Ascending aorta (tissue), 2 donors: ENCODE results near the gene PDE4B. TPM values are rescaled to one million over a fixed set of nuclear protein-coding genes. Genes with fewer than 3 reads are reported as not detected.

Experiments used
- DNase-seq, 2 donors: peaks; one replicate each; pipeline ENCODE4 v3.0.0-alpha.2; 2019; ENCODE audit warnings: low spot score in 2 of 2
- H3K27ac ChIP-seq, 2 donors: fragments of 200-600 bp; sonication (generic); one replicate each; pipeline ENCODE4 v1.5.1; 2016 to 2017; ENCODE audit warnings: mild to moderate bottlenecking in 1 of 2
- H3K27me3 ChIP-seq: fragments of 200-600 bp; sonication (generic); one replicate; pipeline ENCODE4 v1.5.1; 2017
- H3K36me3 ChIP-seq, 2 donors: fragments of 200-600 bp; sonication (generic); one replicate each; pipeline ENCODE4 v1.5.1; 2016
- H3K4me1 ChIP-seq, 2 donors: fragments of 200-600 bp; sonication (generic); one replicate each; pipeline ENCODE4 v1.5.1; 2016 to 2017; ENCODE audit warnings: mild to moderate bottlenecking in 1 of 2
- H3K4me3 ChIP-seq, 2 donors: fragments of 200-600 bp; sonication (generic); one replicate each; pipeline ENCODE4 v1.5.1; 2016 to 2017; ENCODE audit warnings: mild to moderate bottlenecking in 1 of 2
- H3K9me3 ChIP-seq, 2 donors: fragments of 200-600 bp; sonication (generic); one replicate each; pipeline ENCODE4 v1.5.1; 2016
- intact Hi-C: fragments of 100-400 bp; cut with DNase I; formaldehyde crosslinking; loops from one replicate; pipeline ENCODE4 v1.15.1; 2023
- total RNA-seq: library from RNA; depleted of rRNA; stranded (reverse); fragments of >200 nt; gene quantifications from one replicate; pipeline ENCODE4 v1.1.0, GENCODE V29; 2016
- TF ChIP-seq, protein P1 (sequence below), 3 experiments: fragments of 200-600 bp in 2 of 3; fragments of 450-650 bp in 1 of 3; sonication (generic) in 2 of 3; IDR thresholded peaks; one replicate each; pipeline ENCODE4 v1.5.1; 2016 to 2019; ENCODE audit warnings: antibody characterized with exemption in 3 of 3, mild to moderate bottlenecking in 1 of 3, moderate library complexity in 1 of 3

The PDE4B gene
- total RNA-seq, 1 donor from 2014 or later, result 4.5 TPM

DNA sequence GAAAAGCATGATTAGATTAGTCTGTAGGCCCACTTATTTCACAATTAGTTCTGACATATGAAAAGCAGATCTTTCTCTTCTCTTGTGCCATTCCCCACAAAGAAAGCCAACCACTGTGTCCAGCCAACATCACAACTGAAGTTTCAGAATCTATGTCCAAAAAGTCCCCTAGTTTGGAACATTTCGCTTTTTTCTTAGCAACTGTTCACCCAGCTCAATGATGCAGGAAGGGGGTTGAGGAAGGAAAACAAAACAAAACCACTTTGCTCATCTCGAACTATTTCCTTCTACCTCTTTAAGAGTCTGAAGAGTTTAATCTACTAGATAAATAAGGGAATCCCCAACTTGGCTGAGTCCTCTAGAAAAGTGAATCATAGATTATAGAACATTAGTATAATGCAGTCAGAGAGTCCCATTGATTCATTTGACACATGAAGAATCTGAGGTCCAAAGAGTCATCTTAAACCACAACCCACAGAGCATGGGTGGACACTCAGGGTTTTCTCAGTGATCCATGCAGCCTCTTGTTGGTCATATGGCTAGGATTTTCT is 581.9 kb downstream of the PDE4B start:
- H3K27ac ChIP-seq, result peak overlapping the region in 1 of 2 donors; percentile 9
- no peak for DNase-seq
- peaks cover 0 to 6% of the 10 kb centered on the region in 2 donors for H3K36me3 ChIP-seq
- H3K27me3 ChIP-seq, result no peaks in the 10 kb centered on the region
- TF ChIP-seq, protein P1, sequence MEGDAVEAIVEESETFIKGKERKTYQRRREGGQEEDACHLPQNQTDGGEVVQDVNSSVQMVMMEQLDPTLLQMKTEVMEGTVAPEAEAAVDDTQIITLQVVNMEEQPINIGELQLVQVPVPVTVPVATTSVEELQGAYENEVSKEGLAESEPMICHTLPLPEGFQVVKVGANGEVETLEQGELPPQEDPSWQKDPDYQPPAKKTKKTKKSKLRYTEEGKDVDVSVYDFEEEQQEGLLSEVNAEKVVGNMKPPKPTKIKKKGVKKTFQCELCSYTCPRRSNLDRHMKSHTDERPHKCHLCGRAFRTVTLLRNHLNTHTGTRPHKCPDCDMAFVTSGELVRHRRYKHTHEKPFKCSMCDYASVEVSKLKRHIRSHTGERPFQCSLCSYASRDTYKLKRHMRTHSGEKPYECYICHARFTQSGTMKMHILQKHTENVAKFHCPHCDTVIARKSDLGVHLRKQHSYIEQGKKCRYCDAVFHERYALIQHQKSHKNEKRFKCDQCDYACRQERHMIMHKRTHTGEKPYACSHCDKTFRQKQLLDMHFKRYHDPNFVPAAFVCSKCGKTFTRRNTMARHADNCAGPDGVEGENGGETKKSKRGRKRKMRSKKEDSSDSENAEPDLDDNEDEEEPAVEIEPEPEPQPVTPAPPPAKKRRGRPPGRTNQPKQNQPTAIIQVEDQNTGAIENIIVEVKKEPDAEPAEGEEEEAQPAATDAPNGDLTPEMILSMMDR (IDR thresholded peaks at IDR 0.05), result no peak
- intact Hi-C loops, result no loop called here
- H3K9me3 ChIP-seq, result no peaks in the 10 kb centered on the region
- peaks cover 0 to 4% of the 10 kb centered on the region in 2 donors for H3K4me1 ChIP-seq
- H3K4me3 ChIP-seq, result no peak overlapping the region

DNA sequence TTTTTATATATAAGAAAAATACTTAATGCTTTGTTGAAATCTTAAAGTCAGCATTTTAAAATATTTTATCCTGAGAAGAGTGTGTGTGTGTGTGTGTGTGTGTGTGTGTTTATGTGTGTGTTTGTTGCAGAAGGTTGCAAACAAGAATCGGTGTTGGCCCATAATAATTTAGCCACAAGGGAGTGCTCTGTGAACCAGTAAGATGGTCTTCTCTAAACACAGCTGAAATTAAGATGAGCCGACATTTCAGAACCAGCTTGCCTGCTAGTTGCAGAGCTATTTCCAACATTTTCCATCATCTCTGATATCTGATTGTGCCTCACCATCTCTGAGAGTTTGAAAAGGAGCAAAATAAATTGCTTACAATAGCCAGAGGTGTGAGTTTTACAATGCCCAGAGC is 582.4 kb downstream of the PDE4B start:
- intact Hi-C loops, result no loop called here
- TF ChIP-seq, protein P1 (IDR thresholded peaks at IDR 0.05), result no peak
- no peak overlapping the region for H3K27ac ChIP-seq
- no peak overlapping the region for H3K4me3 ChIP-seq
- no peaks in the 10 kb centered on the region for H3K27me3 ChIP-seq
- H3K9me3 ChIP-seq, result no peaks in the 10 kb centered on the region
- H3K36me3 ChIP-seq, result peaks cover 0 to 6% of the 10 kb centered on the region in 2 donors
- H3K4me1 ChIP-seq, result peaks cover 0 to 4% of the 10 kb centered on the region in 2 donors
- DNase-seq, result no peak

- no peak for DNase-seq
- no peaks in the 10 kb centered on the region for H3K27me3 ChIP-seq
- H3K27ac ChIP-seq, result no peak overlapping the region
- TF ChIP-seq, protein P1 (IDR thresholded peaks at IDR 0.05), result no peak
- no peaks in the 10 kb centered on the region for H3K9me3 ChIP-seq
- intact Hi-C loops, result no loop called here
- no peaks in the 10 kb centered on the region for H3K4me1 ChIP-seq
- H3K36me3 ChIP-seq, result no peaks in the 10 kb centered on the region
- no peak overlapping the region for H3K4me3 ChIP-seq
Measured at GRCh38 chr1:66380452-66381212, 587.9 kb downstream of the PDE4B start.

DNA sequence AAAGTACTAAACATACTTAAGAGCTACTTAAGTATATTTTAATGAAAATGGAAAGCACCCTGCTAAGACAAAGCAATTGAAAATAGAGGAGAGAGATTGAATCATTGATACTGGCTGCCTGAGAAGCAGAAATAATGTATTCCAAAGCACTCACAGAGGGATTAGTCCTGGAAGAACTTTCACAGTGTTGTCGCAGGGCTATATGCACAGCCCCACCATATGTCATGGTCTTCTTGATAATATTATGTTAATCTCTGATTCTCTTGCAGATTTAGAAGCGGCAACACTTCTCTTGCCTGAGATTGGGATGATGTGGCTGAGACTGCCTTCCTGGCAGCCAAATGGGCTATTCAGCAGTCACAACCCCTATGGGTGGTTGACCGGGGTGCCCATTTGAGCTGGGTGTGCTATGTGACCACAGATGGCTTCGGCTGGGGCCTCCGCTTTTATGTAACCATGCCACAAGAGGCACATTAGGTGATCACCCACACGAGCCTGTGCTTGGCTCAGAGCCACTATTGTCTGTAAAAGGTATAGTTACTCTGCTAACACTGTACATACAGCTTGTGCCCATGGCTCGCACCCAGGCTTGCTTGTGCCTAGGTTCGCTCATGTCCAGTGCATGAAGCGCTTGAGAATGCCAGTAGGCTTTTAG is 589.1 kb downstream of the PDE4B start:
- no peak overlapping the region for H3K4me3 ChIP-seq
- H3K27me3 ChIP-seq, result no peaks in the 10 kb centered on the region
- TF ChIP-seq, protein P1 (IDR thresholded peaks at IDR 0.05), result no peak
- no peaks in the 10 kb centered on the region for H3K4me1 ChIP-seq
- no peak for DNase-seq
- H3K36me3 ChIP-seq, result no peaks in the 10 kb centered on the region
- peaks cover 0 to 5% of the 10 kb centered on the region in 2 donors for H3K9me3 ChIP-seq
- intact Hi-C loops, result no loop called here
- H3K27ac ChIP-seq, result no peak overlapping the region

GRCh38 chr1:66383168-66383567 is 590.5 kb downstream of the PDE4B start:
- Histone ChIP-seq H3K27me3 (no peaks in the 10 kb centered on the region), H3K27ac (no peak overlapping the region), H3K4me3 (no peak overlapping the region), H3K4me1 (no peaks in the 10 kb centered on the region), H3K36me3 (no peaks in the 10 kb centered on the region), H3K9me3 (peaks cover 0 to 8% of the 10 kb centered on the region in 2 donors)
- TF ChIP-seq, protein P1 (IDR thresholded peaks at IDR 0.05), result no peak
- intact Hi-C loops, result no loop called here
- no peak for DNase-seq
